GM19099 (cell line): Measurements from ENCODE around the gene ID2.

ENCODE experiments used
- POLR2A ChIP-seq: IDR thresholded peaks from 3 replicates; pipeline ENCODE4 v1.6.1; 2011; ENCODE audit warnings: low read depth; ENCODE audit not compliant: insufficient read length; ENCODE audit errors: extremely low read depth

ID2 gene

GRCh38 chr2:8681786-8682692 is at the start of gene ID2:
Gene ID2, plus strand, starts transcription at chr2:8682056. Its CDS starts 110 bp downstream, at chr2:8682166.
- TF ChIP-seq POLR2A: peak; percentile 99

DNA sequence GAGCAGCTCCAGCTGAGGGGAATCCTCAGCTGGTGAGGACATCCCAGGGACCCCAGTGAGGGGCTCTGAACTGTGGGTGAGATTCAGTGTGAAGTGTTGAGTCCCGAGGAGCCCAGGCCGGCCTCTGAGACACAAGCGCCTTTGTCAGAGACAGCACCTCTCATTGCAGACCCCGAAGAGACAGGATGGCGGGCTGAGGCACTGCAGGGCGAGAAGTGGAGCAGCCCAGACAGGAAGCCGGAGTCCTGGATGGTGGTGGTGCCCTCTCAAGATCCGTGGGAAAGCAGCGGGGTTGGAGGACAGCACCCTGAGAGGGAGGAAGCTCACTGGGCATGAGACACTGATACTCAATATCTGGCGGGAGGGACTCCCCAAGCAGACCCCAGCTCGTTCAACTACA is 49.1 kb upstream of the ID2 start:
- no peak for TF ChIP-seq POLR2A

GRCh38 chr2:8633186-8633734 is 48.6 kb upstream of the ID2 start:
- no peak for TF ChIP-seq POLR2A

GRCh38 chr2:8633735-8634313 is 48.0 kb upstream of the ID2 start:
- TF ChIP-seq POLR2A: no peak

DNA sequence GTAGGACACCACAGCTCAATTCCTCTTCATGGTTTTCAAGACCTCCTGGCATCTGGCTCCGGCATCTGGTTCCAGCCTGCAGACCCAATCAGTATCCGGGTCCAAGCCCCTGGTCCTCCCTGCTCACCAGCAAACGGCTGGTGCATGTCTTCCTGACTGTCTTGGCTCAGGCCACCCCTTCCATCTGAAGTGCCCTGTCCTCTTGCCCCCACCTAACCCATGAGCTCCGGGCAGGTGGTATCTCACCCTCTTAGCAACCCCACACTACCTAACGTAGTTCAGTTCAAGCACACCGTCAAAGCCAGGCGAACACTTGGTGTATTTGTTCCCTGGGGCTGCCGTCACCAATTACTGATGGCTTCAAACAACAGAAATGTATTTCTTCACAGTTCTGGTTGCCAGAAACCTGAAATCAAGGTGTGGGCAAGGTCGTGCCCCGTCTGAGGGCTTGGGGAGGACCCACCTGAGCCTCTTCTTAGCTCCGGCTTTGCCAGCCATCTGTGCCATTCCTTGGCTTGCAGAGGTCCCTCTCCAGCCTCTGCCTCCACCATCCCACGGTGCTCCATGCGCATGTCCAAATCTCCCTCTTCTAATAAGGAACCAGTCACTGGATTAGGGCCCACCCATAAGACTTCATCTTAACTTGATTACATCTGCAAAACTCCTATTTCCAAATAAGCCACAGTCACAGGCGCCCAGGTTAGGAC is 47.2 kb upstream of the ID2 start:
- no peak for TF ChIP-seq POLR2A

GRCh38 chr2:8636041-8636491 is 45.8 kb upstream of the ID2 start:
- no peak for TF ChIP-seq POLR2A

GRCh38 chr2:8636721-8637636 is 44.9 kb upstream of the ID2 start:
- TF ChIP-seq POLR2A: no peak

GRCh38 chr2:8638327-8638726 is 43.5 kb upstream of the ID2 start:
- no peak for TF ChIP-seq POLR2A

GRCh38 chr2:8639122-8639635 is 42.7 kb upstream of the ID2 start:
- no peak for TF ChIP-seq POLR2A

DNA sequence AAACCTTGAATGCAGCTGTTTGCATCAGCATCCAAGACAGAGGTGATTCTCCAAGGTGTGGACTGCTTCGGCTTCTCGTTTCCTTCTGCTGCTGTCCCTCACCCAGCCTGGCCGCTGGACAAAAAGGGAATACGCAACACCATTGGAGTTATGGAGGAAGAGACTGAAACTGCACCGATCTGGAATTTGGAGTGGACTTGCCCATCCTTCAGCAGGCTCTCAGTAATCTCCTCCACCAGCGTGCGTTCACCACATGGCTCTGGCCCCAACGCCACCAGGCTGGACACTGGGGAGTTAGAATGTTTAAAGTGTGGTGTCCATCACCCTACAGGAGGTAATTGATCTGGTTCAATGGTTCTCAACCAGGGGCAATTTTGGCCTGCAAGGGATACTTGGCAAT is 41.4 kb upstream of the ID2 start:
- no peak for TF ChIP-seq POLR2A

- no peak for TF ChIP-seq POLR2A
Measured at GRCh38 chr2:8641301-8641965, 40.4 kb upstream of the ID2 start.

DNA sequence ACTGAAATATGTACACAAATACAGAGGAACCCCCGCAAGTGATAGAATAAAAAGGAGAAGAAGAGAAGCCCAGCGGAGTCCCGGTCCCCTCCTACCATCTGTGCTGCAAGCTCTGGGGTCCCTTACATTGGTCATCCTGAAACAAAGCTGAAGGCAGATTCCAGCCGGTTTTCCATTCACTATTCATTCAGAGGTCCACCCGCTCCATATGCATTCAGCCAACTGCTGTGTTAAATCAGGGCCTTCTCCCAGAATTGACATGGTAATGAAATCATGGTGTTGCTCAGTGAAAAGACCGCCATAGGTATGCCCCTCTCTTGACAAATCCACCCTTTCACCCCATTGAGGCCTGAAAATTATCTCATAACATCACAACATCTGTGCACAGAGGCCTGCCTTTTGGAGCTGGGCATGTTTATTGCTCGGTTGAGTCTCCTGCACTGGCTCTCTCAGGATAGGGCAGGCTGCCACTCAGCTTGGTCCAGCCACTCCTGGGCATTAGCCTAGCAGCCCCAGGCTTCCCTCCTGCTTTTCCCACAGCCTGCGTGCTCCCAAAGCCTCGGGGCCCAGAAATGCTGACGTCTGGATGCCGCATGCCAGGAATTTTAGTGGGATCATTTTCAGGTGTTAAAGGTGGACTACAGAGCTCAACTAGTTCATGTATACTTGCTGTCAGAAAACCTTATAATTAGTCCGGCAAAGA is 39.3 kb upstream of the ID2 start:
- no peak for TF ChIP-seq POLR2A
